Aorta (tissue), 5 donors: ENCODE results near the gene RNF224. TPM values are rescaled to one million over a fixed set of nuclear protein-coding genes. Genes with fewer than 3 reads are reported as not detected.

Source experiments
- ATAC-seq: fragments of 200-7000 bp; cut with Tn5 transposase; one replicate; pipeline ENCODE4 v1.9.1; 2022; ENCODE audit warnings: moderate library complexity; ENCODE audit not compliant: low FRiP score
- DNase-seq, 2 donors: peaks; one replicate each; pipeline ENCODE4 v3.0.0-alpha.2; 2020
- H3K27ac ChIP-seq, 2 donors: one replicate each; pipeline ENCODE4 v1.5.1; 2013; ENCODE audit warnings: low read length in 2 of 2, mild to moderate bottlenecking in 2 of 2, moderate library complexity in 2 of 2, control low read depth in 1 of 2, inconsistent platforms in 1 of 2, low read depth in 1 of 2
- H3K27me3 ChIP-seq, 2 donors: one replicate each; pipeline ENCODE4 v1.6.1; 2013; ENCODE audit warnings: control low read depth in 1 of 2, low read length in 1 of 2, mild to moderate bottlenecking in 1 of 2, moderate library complexity in 1 of 2; ENCODE audit not compliant: insufficient read depth in 2 of 2, control insufficient read depth in 1 of 2
- H3K36me3 ChIP-seq, 2 donors: one replicate each; pipeline ENCODE4 v1.6.1; 2013; ENCODE audit warnings: control low read depth in 1 of 2, low read length in 1 of 2, mild to moderate bottlenecking in 1 of 2; ENCODE audit not compliant: insufficient read depth in 2 of 2, control insufficient read depth in 1 of 2
- H3K4me1 ChIP-seq, 2 donors: one replicate each; pipeline ENCODE4 v1.6.1; 2013; ENCODE audit warnings: low read length in 2 of 2, control low read depth in 1 of 2, mild to moderate bottlenecking in 1 of 2, moderate library complexity in 1 of 2; ENCODE audit not compliant: insufficient read depth in 2 of 2, control insufficient read depth in 1 of 2
- H3K4me3 ChIP-seq, 2 donors: one replicate each; pipeline ENCODE4 v1.5.1; 2013; ENCODE audit warnings: low read length in 2 of 2, control low read depth in 1 of 2, mild to moderate bottlenecking in 1 of 2
- H3K9me3 ChIP-seq: one replicate; pipeline ENCODE4 v1.6.1; 2013; ENCODE audit warnings: mild to moderate bottlenecking, low read length; ENCODE audit not compliant: control insufficient read depth
- WGBS, 2 donors: extraction: QIAGEN DNeasy Blood & Tissue Kit; methylation state at CpG; one replicate each; pipeline ENCODE4 v1.1.7; 2013; 5-methylcytosine and 5-hydroxymethylcytosine counted together
- intact Hi-C, 2 donors: fragments of 100-400 bp; cut with DNase I; formaldehyde crosslinking; loops; one replicate each; pipeline versions ENCODE4 v1.14.2 to v1.15.0; 2022
- polyA plus RNA-seq, 2 donors: library from polyadenylated mRNA; stranded (reverse); fragments of 200-250 nt; gene quantifications; one replicate each; pipeline ENCODE4 v1.2.3, GENCODE V29; 2013
- total RNA-seq, 2 donors: library from RNA; stranded (reverse); fragmentation: NEBNext Ultra II Directional; extraction: Animal tissue kit (Norgen Biotek cat#: 25700); gene quantifications; one replicate each; pipeline ENCODE4 v1.2.1, GENCODE V29; 2021
- donor health status: healthy with polysubstance abuse.
- donor health status: Bipolar disorder and iron deficiency.
- donor health status: DM: no; HTN: no; CAD: no.
- donor health status: DM: no; HTN: no; CAD: no.
- donor health status: DM: yes; HTN: yes; CAD: no.

The RNF224 gene
- total and polyA plus RNA-seq, 4 donors: 0.08 to 0.25 TPM; not detected in 2

- ATAC-seq: no peak
- no peak overlapping the region for H3K27ac ChIP-seq
- no peaks in the 10 kb centered on the region for H3K4me1 ChIP-seq
- no peak for DNase-seq
- WGBS, 2 donors: 42 to 51% methylated on average over 11 to 18 of the region's 18 CpGs
- no peaks in the 10 kb centered on the region for H3K9me3 ChIP-seq
- H3K27me3 ChIP-seq: no peaks in the 10 kb centered on the region
- H3K36me3 ChIP-seq: no peaks in the 10 kb centered on the region
- no peak overlapping the region for H3K4me3 ChIP-seq
- intact Hi-C loops: loop anchor here (2.0 to 5.0 kb wide), 2 partner anchors 105 to 106 kb away; no protein-coding TSS in a partner anchor
Measured at GRCh38 chr9:137227853-137228505, 677 bp downstream of the RNF224 start.

GRCh38 chr9:137228506-137228967 is 1.2 kb downstream of the RNF224 start:
- H3K4me3 ChIP-seq: no peak overlapping the region
- intact Hi-C loops: loop anchor here (2.0 to 5.0 kb wide), 2 partner anchors 106 kb away; no protein-coding TSS in a partner anchor
- no peaks in the 10 kb centered on the region for H3K9me3 ChIP-seq
- no peaks in the 10 kb centered on the region for H3K36me3 ChIP-seq
- H3K4me1 ChIP-seq: no peaks in the 10 kb centered on the region
- H3K27me3 ChIP-seq: no peaks in the 10 kb centered on the region
- DNase-seq (no peak), ATAC-seq (no peak)
- 78 to 80% methylated on average over 24 to 29 of the region's 29 CpGs for WGBS, 2 donors
- no peak overlapping the region for H3K27ac ChIP-seq

- Histone ChIP-seq H3K9me3 (no peaks in the 10 kb centered on the region), H3K4me3 (no peak overlapping the region), H3K36me3 (no peaks in the 10 kb centered on the region), H3K27ac (no peak overlapping the region), H3K4me1 (no peaks in the 10 kb centered on the region), H3K27me3 (no peaks in the 10 kb centered on the region)
- ATAC-seq (no peak), DNase-seq (no peak)
- intact Hi-C loops: loop anchor here (2.0 to 5.0 kb wide), 2 partner anchors 106 to 107 kb away; no protein-coding TSS in a partner anchor
- 33 to 42% methylated on average over 27 of the region's 27 CpGs for WGBS, 2 donors
Measured at GRCh38 chr9:137228968-137229896, 1.9 kb downstream of the RNF224 start.

- Histone ChIP-seq H3K4me1 (no peaks in the 10 kb centered on the region), H3K36me3 (no peaks in the 10 kb centered on the region), H3K27me3 (no peaks in the 10 kb centered on the region), H3K4me3 (no peak overlapping the region), H3K27ac (no peak overlapping the region), H3K9me3 (no peaks in the 10 kb centered on the region)
- WGBS, 2 donors: 60 to 61% methylated on average over 28 to 31 of the region's 31 CpGs
- no peak for ATAC-seq
- intact Hi-C loops: loop anchor here (2.0 to 5.0 kb wide), 2 partner anchors 107 to 108 kb away; no protein-coding TSS in a partner anchor
- DNase-seq: no peak
Measured at GRCh38 chr9:137229903-137230704, 2.8 kb downstream of the RNF224 start.

GRCh38 chr9:137230705-137231371 is 3.5 kb downstream of the RNF224 start, which contains the start of gene SLC34A3:
TSS of gene SLC34A3 (plus strand) at chr9:137230901. CDS start at chr9:137231703, 802 bp downstream.
- intact Hi-C loops: no loop called here
- Histone ChIP-seq H3K27me3 (no peaks in the 10 kb centered on the region), H3K27ac (no peak within 1 kb of the TSS), H3K9me3 (no peaks in the 10 kb centered on the region), H3K4me1 (no peaks in the 10 kb centered on the region), H3K36me3 (no peaks in the 10 kb centered on the region), H3K4me3 (no peak within 1 kb of the TSS)
- WGBS, 2 donors: 70 to 78% methylated on average over 13 to 14 of the region's 14 CpGs
- DNase-seq (no peak), ATAC-seq (no peak)

DNA sequence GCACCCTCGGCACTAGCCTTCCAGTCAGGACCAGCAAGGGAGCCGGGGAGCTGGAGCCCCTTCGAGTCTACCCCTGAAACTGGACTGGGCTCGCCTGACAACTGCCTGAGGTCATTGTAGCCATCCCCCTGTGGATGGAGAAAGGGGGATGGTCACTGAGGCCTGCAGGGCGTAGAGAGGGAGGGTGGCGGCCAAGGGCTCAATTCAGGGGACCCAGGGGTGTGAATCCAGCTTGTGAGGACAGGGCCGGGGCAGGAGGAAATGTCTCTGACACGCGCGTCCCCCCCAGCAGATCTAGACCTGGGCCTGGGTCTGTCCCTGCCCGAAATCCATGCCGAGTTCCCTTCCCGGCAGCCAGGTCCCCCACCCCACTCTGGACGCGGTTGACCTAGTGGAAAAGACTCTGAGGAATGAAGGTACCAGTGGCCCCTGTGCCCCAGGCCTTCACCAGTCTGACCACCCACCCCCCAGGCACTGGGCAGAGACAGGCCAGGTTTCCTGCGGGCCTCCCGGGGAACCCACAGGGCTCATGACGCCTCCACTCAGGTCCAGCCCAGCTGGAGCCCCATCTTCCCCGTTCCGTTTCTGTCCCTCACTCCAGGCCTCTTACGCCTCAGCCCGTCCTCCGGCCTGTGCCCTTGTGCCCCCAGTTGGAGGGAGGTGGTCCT is 4.2 kb downstream of the RNF224 start:
- no peaks in the 10 kb centered on the region for H3K27me3 ChIP-seq
- no peak overlapping the region for H3K27ac ChIP-seq
- H3K36me3 ChIP-seq: no peaks in the 10 kb centered on the region
- no peak for DNase-seq
- H3K4me1 ChIP-seq: no peaks in the 10 kb centered on the region
- ATAC-seq: no peak
- intact Hi-C loops: no loop called here
- WGBS, 2 donors: 82 to 90% methylated on average over 19 to 23 of the region's 23 CpGs
- no peaks in the 10 kb centered on the region for H3K9me3 ChIP-seq
- H3K4me3 ChIP-seq: no peak overlapping the region

DNA sequence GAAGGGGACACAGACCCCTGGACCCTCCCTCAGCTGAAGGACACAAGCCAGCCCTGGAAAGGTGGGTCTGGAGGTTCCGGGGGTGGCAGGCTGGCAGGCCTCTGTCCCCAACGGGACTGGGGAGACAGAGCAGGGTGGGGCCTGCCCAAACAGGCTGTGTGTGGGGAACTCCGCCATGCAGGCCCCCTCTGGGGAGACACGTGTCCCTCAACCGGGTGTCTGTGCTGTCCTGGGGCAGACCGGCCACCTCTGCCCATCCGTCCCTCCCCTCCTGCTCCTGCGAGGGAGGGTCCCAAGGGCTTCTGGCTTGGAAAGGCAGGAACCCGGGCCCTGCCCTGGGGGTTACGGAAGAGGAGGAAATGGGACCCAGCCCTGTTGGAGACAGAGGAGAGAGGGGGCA is 4.8 kb downstream of the RNF224 start:
- Histone ChIP-seq H3K27me3 (no peaks in the 10 kb centered on the region), H3K4me1 (no peaks in the 10 kb centered on the region), H3K4me3 (no peak overlapping the region), H3K36me3 (no peaks in the 10 kb centered on the region), H3K27ac (no peak overlapping the region), H3K9me3 (no peaks in the 10 kb centered on the region)
- ATAC-seq (no peak), DNase-seq (no peak)
- WGBS, 2 donors: 62 to 70% methylated on average over 10 of the region's 10 CpGs
- intact Hi-C loops: no loop called here
